ENCODE results near the gene GSTM3.

DNA sequence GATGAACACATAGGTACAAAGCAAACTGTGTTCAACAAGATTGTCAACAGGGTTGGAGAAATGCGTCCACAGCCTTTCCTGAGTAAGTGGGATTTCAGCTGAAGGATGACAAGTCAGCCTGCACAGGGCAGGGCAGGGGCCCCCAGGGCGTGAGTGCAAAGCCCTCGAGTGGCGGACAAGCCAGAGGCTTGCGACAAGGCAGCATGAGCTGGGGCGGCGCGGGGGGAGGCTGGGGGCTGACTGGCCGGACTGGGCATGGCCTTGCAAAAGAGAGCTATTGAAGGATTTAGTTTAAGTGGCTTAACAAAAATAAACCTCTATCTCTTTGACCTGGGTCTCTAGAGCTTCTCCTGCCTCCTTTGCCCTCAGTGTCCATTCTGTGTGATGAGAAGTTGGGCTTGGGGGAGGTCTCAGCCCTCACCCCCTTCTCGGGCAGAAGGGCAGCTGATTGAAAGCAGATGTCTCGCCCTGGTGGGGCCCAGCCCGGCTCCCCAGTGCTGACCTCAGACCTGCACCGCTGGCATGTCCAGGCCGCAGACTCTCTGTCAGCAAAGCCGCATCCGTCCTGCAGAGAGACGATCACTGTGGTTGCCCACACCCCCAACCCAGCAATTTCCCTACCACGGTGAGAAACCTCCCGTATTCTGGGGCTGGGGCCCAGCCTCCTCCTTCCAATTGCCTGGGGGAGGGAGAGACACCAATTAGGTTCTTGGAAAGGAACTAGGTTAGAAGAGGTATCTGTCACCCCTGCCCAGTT, 47.2 kb upstream of the GSTM3 start:
- TF ChIP-seq, protein P1, sequence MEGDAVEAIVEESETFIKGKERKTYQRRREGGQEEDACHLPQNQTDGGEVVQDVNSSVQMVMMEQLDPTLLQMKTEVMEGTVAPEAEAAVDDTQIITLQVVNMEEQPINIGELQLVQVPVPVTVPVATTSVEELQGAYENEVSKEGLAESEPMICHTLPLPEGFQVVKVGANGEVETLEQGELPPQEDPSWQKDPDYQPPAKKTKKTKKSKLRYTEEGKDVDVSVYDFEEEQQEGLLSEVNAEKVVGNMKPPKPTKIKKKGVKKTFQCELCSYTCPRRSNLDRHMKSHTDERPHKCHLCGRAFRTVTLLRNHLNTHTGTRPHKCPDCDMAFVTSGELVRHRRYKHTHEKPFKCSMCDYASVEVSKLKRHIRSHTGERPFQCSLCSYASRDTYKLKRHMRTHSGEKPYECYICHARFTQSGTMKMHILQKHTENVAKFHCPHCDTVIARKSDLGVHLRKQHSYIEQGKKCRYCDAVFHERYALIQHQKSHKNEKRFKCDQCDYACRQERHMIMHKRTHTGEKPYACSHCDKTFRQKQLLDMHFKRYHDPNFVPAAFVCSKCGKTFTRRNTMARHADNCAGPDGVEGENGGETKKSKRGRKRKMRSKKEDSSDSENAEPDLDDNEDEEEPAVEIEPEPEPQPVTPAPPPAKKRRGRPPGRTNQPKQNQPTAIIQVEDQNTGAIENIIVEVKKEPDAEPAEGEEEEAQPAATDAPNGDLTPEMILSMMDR (IDR thresholded peaks at IDR 0.05; ENCODE audit: low read depth, low read length), result no peak
- TF ChIP-seq, protein P2, sequence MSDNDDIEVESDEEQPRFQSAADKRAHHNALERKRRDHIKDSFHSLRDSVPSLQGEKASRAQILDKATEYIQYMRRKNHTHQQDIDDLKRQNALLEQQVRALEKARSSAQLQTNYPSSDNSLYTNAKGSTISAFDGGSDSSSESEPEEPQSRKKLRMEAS (IDR thresholded peaks at IDR 0.05; ENCODE audit: low read depth, low read length), result no peak
- TF ChIP-seq POLR2A (IDR thresholded peaks at IDR 0.05; ENCODE audit: extremely low read depth, insufficient read length), result no peak

All from NB4 (cell line).